GM12874 (cell line): ENCODE results near the gene PCAT6.

Source experiments
- TF ChIP-seq, protein P1 (sequence below): IDR thresholded peaks from 2 replicates; pipeline ENCODE4 v1.5.1; 2011; ENCODE audit warnings: low read depth, mild to moderate bottlenecking, control low read depth, low read length, moderate library complexity; ENCODE audit not compliant: insufficient read depth

PCAT6 gene

DNA sequence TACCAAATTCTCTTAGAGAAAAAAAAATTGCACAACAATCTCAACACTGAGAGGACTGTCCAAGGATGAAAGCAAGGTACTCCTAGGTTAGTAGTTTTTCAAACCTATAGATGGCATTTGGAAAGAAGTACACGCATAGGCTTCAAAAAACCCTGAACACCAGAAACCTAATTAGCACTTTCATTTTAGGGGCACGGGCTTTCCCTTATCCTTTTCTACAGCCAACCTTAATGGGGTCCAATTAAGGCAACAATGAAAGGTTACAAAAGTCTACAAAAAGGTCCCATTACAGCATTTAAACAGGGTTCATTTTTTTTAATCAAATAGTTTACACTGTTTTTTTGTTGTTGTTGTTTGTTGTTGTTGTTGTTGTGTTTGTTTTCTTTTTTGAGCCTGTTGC lies 8.7 kb upstream of the PCAT6 start:
- TF ChIP-seq, protein P1, sequence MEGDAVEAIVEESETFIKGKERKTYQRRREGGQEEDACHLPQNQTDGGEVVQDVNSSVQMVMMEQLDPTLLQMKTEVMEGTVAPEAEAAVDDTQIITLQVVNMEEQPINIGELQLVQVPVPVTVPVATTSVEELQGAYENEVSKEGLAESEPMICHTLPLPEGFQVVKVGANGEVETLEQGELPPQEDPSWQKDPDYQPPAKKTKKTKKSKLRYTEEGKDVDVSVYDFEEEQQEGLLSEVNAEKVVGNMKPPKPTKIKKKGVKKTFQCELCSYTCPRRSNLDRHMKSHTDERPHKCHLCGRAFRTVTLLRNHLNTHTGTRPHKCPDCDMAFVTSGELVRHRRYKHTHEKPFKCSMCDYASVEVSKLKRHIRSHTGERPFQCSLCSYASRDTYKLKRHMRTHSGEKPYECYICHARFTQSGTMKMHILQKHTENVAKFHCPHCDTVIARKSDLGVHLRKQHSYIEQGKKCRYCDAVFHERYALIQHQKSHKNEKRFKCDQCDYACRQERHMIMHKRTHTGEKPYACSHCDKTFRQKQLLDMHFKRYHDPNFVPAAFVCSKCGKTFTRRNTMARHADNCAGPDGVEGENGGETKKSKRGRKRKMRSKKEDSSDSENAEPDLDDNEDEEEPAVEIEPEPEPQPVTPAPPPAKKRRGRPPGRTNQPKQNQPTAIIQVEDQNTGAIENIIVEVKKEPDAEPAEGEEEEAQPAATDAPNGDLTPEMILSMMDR: no peak

DNA sequence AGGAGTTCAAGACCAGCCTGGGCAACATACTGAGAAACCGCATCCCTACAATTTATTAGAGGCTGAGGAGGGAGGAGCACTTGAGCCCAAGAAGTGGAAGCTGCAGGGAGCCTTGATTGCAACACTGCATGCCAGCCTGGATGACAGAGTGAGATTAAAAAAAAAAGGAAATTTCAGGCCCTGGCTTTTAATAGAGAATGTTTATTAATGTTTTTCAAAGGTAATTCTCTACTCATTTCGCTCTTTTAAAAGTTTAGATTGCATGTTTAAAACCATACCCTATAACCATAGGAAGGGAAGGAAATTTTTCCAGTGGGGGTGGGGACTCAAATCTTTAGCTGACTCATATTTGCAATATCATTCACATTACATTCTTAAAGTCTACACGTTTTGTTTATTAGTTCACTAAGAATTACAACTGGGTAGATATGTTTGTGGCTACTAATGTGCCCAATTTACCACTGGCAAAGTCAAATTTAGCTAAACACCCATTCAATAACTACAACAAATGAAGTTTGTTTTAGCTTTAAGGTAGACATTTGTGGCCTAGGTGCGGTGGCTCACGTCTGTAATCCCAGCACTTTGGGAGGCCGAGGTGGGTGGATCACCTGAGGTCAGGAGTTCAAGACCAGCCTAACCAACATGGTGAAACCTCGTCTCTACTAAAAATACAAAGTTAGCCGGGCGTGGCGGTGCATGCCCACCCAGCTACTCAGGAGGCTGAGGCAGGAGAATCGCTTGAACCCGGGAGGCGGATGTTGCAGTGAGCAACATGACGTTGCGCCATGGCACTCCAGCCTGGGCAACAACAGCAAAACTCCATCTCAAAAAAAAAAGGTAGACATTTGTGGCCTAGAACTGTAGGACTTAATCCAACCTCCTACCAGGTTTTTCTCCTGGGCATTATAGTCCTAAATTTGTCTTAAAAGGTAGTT lies 7.5 kb upstream of the PCAT6 start:
- TF ChIP-seq, protein P1: no peak

DNA sequence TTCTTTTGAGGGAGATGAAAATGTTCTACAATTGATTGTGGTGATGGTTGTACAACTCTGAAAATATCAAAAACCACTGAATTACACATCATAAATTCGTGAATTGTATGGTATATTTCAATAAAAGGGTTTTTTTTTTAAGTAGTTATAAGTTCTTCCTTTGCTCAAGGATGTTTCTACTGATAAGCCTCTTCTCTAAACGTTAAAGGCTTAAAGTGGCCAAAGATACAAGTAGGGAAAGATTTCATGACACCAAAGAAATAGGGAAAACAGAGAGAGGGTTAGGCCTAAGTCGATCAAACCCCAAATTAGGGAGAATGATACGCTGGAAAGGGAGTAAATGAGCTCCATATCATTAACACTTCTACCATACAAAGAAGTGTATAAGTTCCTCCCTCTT lies 6.6 kb upstream of the PCAT6 start:
- TF ChIP-seq, protein P1: no peak

DNA sequence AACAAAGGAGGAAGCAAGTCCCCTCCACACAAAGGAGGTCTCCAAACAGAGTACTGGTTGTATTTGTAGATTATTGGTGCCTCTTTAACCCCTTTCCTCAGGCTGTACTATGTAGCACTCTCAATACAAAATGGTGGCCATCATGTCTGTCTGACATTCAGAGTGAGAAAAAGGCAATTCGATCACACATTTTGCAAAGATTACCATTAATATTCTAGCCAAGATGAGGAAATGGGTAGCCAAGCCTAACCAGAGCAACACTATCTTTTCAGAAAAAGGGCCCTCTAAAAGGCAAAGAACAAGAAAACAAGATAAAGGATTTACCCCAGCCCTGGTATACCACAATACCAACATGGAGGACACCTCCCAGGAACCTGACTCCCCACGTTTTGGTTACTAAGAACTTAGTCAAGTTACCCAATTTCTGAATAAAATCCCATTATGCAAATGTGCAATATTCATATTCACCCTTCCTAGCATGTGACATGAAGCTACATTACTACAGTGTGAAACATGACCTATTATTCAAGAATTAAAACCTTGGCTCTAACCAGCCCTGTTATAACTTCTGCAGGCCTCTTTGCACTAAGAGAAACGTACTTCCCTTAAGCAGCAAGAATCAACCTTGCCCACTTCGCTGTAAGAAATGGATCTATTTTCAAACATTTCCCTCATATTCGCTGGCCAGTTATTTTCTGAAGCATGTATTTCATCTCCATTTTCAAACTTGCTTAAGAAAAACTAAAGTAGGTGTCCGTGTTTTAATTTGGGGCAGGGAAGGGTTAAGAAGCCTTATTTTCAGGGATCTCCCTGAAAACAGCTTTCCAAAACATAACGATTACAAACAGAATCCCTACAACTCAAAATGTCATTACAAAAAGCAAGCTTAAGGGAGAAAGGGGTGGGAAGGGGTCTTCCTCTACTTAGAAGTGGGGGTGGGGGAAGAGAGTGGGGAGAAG lies 4.6 kb upstream of the PCAT6 start:
- TF ChIP-seq, protein P1: no peak

DNA sequence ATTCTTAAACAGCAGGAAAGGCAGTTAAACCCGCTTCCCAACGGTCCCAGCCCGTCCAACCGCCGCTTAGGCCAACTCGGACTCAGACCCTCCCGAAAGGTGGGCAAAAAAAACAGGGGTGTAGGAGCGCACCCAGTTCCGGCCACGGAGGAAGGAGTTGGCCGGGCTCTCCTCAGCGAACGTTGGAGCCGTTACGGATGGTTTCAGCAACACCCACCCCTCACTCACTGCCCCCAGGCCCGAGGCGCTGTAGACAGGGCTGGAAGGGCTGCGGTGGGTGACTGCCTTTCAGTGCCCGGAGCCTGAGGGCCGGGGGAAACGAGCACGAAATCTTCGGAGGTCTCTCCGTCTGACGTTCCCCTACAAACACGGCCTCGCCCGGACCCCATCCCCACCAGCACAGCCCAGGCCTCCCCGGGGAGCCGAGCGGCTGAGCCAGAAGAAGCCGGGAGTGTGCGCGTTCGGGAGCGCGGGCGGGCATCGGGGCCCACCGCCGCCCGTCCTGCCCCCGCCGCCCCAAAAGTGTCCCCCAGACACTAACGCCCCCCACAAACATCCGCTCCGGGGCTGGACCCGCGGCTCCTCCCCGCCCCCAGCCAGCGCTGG lies 3.8 kb upstream of the PCAT6 start:
- TF ChIP-seq, protein P1: no peak

DNA sequence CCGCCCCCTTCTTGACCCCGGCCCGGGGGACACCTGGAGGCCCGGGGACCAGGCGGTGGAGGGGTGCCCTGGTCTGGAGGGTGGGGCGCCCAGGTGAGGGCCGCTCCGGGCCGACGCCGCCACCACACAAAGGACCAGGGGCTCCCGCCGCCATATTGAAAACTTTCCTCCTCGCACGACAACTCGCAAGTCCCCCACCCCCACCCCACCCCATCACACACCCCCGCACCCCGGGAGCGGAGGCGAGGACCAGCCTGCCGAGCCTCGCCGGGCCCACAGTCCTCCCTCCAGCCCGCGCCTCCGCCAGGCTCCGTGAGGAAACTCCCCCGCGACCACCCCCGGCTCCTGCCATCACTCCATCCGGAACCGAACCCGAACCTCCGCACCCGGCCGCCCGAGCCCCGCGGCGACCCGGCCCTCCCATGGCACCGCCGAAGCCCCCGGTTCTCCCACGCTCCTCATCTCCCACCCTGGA lies 3.3 kb upstream of the PCAT6 start:
- TF ChIP-seq, protein P1: no peak
